ENCODE results near the gene LRP2BP. TPM values are rescaled to one million over a fixed set of nuclear protein-coding genes. Genes with fewer than 3 reads are reported as not detected.

The LRP2BP gene
- total and polyA plus RNA-seq, 4 donors, result 0.09 to 0.64 (median 0.20) TPM

- DNase-seq (ENCODE audit: low spot score), result no peak
- peaks cover 0 to 5% (median 0%) of the 10 kb centered on the region in 4 donors for H3K36me3 ChIP-seq (ENCODE audit: control insufficient read depth in 4 of 4, insufficient read depth in 3 of 4, low read depth in 1 of 4, low read length in 3 of 4)
- 96% methylated on average over 8 of the region's 8 CpGs for WGBS
- no peak overlapping the region for H3K27ac ChIP-seq (ENCODE audit: low read depth in 1 of 2, low read length in 2 of 2)
- no peak overlapping the region for H3K4me3 ChIP-seq (ENCODE audit: low read depth in 1 of 3, low read length in 3 of 3)
- no peak for TF ChIP-seq FOXA1 (IDR thresholded peaks at IDR 0.05)
- TF ChIP-seq EGR1 (IDR thresholded peaks at IDR 0.05; ENCODE audit: low read depth in 2 of 2), result no peak
- TF ChIP-seq ATF3 (IDR thresholded peaks at IDR 0.05), result no peak
- no peak for TF ChIP-seq TAF1 (conservative IDR thresholded peaks at IDR 0.05)
- no peak for TF ChIP-seq FOXA2 (IDR thresholded peaks at IDR 0.05)
- TF ChIP-seq NR2F2 (IDR thresholded peaks at IDR 0.05), result no peak
- no peak for TF ChIP-seq JUND (IDR thresholded peaks at IDR 0.05)
- TF ChIP-seq YY1 (IDR thresholded peaks at IDR 0.05), result no peak
- TF ChIP-seq HNF4A (conservative IDR thresholded peaks at IDR 0.05), result no peak
- TF ChIP-seq RAD21 (IDR thresholded peaks at IDR 0.05), result no peak
- TF ChIP-seq, protein P1, sequence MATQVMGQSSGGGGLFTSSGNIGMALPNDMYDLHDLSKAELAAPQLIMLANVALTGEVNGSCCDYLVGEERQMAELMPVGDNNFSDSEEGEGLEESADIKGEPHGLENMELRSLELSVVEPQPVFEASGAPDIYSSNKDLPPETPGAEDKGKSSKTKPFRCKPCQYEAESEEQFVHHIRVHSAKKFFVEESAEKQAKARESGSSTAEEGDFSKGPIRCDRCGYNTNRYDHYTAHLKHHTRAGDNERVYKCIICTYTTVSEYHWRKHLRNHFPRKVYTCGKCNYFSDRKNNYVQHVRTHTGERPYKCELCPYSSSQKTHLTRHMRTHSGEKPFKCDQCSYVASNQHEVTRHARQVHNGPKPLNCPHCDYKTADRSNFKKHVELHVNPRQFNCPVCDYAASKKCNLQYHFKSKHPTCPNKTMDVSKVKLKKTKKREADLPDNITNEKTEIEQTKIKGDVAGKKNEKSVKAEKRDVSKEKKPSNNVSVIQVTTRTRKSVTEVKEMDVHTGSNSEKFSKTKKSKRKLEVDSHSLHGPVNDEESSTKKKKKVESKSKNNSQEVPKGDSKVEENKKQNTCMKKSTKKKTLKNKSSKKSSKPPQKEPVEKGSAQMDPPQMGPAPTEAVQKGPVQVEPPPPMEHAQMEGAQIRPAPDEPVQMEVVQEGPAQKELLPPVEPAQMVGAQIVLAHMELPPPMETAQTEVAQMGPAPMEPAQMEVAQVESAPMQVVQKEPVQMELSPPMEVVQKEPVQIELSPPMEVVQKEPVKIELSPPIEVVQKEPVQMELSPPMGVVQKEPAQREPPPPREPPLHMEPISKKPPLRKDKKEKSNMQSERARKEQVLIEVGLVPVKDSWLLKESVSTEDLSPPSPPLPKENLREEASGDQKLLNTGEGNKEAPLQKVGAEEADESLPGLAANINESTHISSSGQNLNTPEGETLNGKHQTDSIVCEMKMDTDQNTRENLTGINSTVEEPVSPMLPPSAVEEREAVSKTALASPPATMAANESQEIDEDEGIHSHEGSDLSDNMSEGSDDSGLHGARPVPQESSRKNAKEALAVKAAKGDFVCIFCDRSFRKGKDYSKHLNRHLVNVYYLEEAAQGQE (IDR thresholded peaks at IDR 0.05), result no peak
- TF ChIP-seq RXRA (IDR thresholded peaks at IDR 0.05), result no peak
- no peak for TF ChIP-seq HNF4G (IDR thresholded peaks at IDR 0.05)
- TF ChIP-seq, protein P2, sequence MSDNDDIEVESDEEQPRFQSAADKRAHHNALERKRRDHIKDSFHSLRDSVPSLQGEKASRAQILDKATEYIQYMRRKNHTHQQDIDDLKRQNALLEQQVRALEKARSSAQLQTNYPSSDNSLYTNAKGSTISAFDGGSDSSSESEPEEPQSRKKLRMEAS (IDR thresholded peaks at IDR 0.05), result no peak
- TF ChIP-seq, protein P3, sequence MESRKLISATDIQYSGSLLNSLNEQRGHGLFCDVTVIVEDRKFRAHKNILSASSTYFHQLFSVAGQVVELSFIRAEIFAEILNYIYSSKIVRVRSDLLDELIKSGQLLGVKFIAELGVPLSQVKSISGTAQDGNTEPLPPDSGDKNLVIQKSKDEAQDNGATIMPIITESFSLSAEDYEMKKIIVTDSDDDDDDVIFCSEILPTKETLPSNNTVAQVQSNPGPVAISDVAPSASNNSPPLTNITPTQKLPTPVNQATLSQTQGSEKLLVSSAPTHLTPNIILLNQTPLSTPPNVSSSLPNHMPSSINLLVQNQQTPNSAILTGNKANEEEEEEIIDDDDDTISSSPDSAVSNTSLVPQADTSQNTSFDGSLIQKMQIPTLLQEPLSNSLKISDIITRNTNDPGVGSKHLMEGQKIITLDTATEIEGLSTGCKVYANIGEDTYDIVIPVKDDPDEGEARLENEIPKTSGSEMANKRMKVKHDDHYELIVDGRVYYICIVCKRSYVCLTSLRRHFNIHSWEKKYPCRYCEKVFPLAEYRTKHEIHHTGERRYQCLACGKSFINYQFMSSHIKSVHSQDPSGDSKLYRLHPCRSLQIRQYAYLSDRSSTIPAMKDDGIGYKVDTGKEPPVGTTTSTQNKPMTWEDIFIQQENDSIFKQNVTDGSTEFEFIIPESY (IDR thresholded peaks at IDR 0.05), result no peak
- TF ChIP-seq CTCF (IDR thresholded peaks at IDR 0.05; ENCODE audit: low read depth, low read length, missing input control), result no peak
- H3K27me3 ChIP-seq (ENCODE audit: control insufficient read depth in 4 of 4, insufficient read depth in 4 of 4, low read length in 3 of 4), result no peaks in the 10 kb centered on the region
- no peak overlapping the region for H3K9ac ChIP-seq (ENCODE audit: low read depth in 1 of 2, low read length in 2 of 2)
- peaks cover 4 to 17% (median 10%) of the 10 kb centered on the region in 4 donors for H3K4me1 ChIP-seq (ENCODE audit: control insufficient read depth in 4 of 4, insufficient read depth in 4 of 4, low read length in 3 of 4)
- H3K9me3 ChIP-seq (ENCODE audit: control insufficient read depth in 4 of 4, low read length in 3 of 4), result no peaks in the 10 kb centered on the region
These were observed 35.8 kb downstream of the LRP2BP start for GRCh38 chr4:185359767-185360446.

Data from liver (tissue), 9 donors.